ENCODE results near the gene EXOC1L. TPM values are rescaled to one million over a fixed set of nuclear protein-coding genes. Genes with fewer than 3 reads are reported as not detected.

Gene EXOC1L
- total RNA-seq, 1 experiment from 2014 or later, result not detected

DNA sequence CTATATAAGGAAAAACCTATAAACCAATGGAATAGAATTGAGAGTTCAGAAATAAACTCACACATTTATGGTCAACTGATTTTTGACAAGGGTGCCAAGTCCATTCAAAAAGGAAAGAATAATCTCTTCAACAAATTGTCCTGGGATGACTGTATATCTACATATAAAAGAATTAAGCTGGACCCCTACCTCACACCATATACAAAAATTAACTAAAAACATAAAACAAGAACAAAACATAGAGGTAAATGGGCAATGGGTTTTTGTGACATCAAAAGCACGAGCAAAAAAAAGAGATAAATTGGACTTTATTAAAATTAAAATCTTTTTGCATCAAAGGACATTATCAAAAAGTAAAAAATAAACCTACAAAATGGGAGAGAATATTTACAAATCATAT, 18.3 kb downstream of the EXOC1L start:
- H3K36me3 ChIP-seq (ENCODE audit: control insufficient read depth in 1 of 2, insufficient read depth in 2 of 2, low read length in 2 of 2), result no peaks in the 10 kb centered on the region
- H3K4me1 ChIP-seq (ENCODE audit: control insufficient read depth in 1 of 2, insufficient read depth in 2 of 2, low read length in 2 of 2), result no peaks in the 10 kb centered on the region
- DNase-seq (ENCODE audit: low read depth, low spot score) (no peak), ATAC-seq (no peak)
- H3K79me2 ChIP-seq (ENCODE audit: insufficient read depth, low read length), result no peaks in the 10 kb centered on the region
- no peak for TF ChIP-seq CBX3 (IDR thresholded peaks at IDR 0.05; ENCODE audit: low read depth)
- no peak for TF ChIP-seq ZNF274 (IDR thresholded peaks at IDR 0.05; ENCODE audit: low read depth, low read length)
- TF ChIP-seq EGR1 (IDR thresholded peaks at IDR 0.05; ENCODE audit: low read depth), result no peak
- no peak for TF ChIP-seq SRF (IDR thresholded peaks at IDR 0.05; ENCODE audit: low read depth)
- TF ChIP-seq RAD21 (IDR thresholded peaks at IDR 0.05; ENCODE audit: low read depth), result no peak
- TF ChIP-seq, protein P1, sequence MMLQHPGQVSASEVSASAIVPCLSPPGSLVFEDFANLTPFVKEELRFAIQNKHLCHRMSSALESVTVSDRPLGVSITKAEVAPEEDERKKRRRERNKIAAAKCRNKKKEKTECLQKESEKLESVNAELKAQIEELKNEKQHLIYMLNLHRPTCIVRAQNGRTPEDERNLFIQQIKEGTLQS (IDR thresholded peaks at IDR 0.05), result no peak
- no peak for TF ChIP-seq YY1 (IDR thresholded peaks at IDR 0.05; ENCODE audit: extremely low read depth, insufficient replicate concordance, low read depth, low read length)
- TF ChIP-seq EZH2 (IDR thresholded peaks at IDR 0.05), result no peak
- TF ChIP-seq POLR2A (IDR thresholded peaks at IDR 0.05; ENCODE audit: borderline replicate concordance, extremely low read depth, insufficient read depth, insufficient read length), result no peak
- TF ChIP-seq TCF7L2 (IDR thresholded peaks at IDR 0.05; ENCODE audit: borderline replicate concordance, extremely low read depth, insufficient read depth, insufficient read length), result no peak
- TF ChIP-seq SIN3A (IDR thresholded peaks at IDR 0.05; ENCODE audit: low read depth), result no peak
- TF ChIP-seq CEBPB (IDR thresholded peaks at IDR 0.05; ENCODE audit: low read depth), result no peak
- TF ChIP-seq FOSL1 (IDR thresholded peaks at IDR 0.05; ENCODE audit: low read depth), result no peak
- no peak for TF ChIP-seq EZH2phosphoT487 (IDR thresholded peaks at IDR 0.05; ENCODE audit: borderline replicate concordance)
- no peak for TF ChIP-seq ZBTB33 (IDR thresholded peaks at IDR 0.05; ENCODE audit: extremely low read depth, insufficient replicate concordance, low read length)
- TF ChIP-seq ELF1 (IDR thresholded peaks at IDR 0.05; ENCODE audit: borderline replicate concordance, low read depth), result no peak
- TF ChIP-seq, protein P2, sequence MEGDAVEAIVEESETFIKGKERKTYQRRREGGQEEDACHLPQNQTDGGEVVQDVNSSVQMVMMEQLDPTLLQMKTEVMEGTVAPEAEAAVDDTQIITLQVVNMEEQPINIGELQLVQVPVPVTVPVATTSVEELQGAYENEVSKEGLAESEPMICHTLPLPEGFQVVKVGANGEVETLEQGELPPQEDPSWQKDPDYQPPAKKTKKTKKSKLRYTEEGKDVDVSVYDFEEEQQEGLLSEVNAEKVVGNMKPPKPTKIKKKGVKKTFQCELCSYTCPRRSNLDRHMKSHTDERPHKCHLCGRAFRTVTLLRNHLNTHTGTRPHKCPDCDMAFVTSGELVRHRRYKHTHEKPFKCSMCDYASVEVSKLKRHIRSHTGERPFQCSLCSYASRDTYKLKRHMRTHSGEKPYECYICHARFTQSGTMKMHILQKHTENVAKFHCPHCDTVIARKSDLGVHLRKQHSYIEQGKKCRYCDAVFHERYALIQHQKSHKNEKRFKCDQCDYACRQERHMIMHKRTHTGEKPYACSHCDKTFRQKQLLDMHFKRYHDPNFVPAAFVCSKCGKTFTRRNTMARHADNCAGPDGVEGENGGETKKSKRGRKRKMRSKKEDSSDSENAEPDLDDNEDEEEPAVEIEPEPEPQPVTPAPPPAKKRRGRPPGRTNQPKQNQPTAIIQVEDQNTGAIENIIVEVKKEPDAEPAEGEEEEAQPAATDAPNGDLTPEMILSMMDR (IDR thresholded peaks at IDR 0.05 in 2 of 3, conservative IDR thresholded peaks at IDR 0.05 in 1 of 3; ENCODE audit: borderline replicate concordance in 1 of 3, insufficient read depth in 1 of 3, low read depth in 2 of 3, low read length in 2 of 3), result no peak
- H3K4me2 ChIP-seq (ENCODE audit: low read length), result no peak overlapping the region
- H3K4me3 ChIP-seq (replicated peaks in 1 of 2; ENCODE audit: low read depth in 1 of 2, low read length in 2 of 2), result no peak overlapping the region
- intact Hi-C loops (cut with micrococcal nuclease), result no loop called here
- no peak overlapping the region for H3K27ac ChIP-seq (ENCODE audit: low read depth, low read length)
- no TSS peak for BruUV-seq (replicated peaks)
- ChIA-PET RAD21 (ENCODE audit: low non-redundant PET in 1 of 2, low total read pairs in 2 of 2, uncharacterized antibody in 2 of 2, unreplicated experiment in 2 of 2) (no interaction called here), CTCF (no interaction called here), POLR2A (no interaction called here)
- no peaks in the 10 kb centered on the region for H3K9me2 ChIP-seq (ENCODE audit: insufficient read depth)
- no peak overlapping the region for H2AFZ ChIP-seq (ENCODE audit: low read depth, low read length, poor library complexity, severe bottlenecking)
- no peaks in the 10 kb centered on the region for H4K20me1 ChIP-seq (ENCODE audit: insufficient read depth)
- H3K27me3 ChIP-seq (ENCODE audit: insufficient read depth, low read length), result no peaks in the 10 kb centered on the region
- no peaks in the 10 kb centered on the region for H3K9me3 ChIP-seq (ENCODE audit: control insufficient read depth in 1 of 2, insufficient read depth in 1 of 2, low read depth in 1 of 2, low read length in 2 of 2)
- H3K9ac ChIP-seq (ENCODE audit: low read length), result no peak overlapping the region

All from HCT116 (cell line).